ENCODE results near the gene EDN2. TPM values are rescaled to one million over a fixed set of nuclear protein-coding genes. Genes with fewer than 3 reads are reported as not detected.

The EDN2 gene
- total and polyA plus RNA-seq, 2 of the 8 experiments (the other 6 are each of a cell fraction or from before 2014, with no cell fraction given), result 0.32 to 0.39 TPM

DNA sequence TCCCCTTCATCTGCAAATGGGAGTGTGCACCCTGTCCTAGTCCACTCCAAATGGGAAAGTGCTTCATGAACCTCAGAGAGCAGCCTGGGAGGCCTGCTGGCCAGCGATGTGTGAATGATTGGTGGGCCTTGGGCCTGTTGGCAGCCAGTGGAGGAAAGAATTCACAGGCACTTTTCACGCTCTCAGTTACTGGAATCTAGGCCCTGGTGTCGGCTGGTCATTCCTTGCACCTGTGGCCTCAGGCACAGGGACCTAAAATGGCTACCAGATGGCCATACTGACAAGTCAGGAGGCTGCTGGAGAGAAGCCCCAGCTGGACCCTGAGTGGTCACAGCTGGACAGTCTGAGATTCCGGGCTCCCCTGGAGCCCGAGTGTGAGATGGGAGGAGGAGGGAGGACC is 18.4 kb upstream of the EDN2 start (continued):
- TF ChIP-seq PHF8 (conservative IDR thresholded peaks at IDR 0.05; ENCODE audit: low read depth, low read length) (no peak), POU5F1 (IDR thresholded peaks at IDR 0.05; ENCODE audit: low read depth, low read length) (no peak), HDAC6 (IDR thresholded peaks at IDR 0.05; ENCODE audit: low read depth, low read length) (no peak), CBX5 (IDR thresholded peaks at IDR 0.05; ENCODE audit: low read depth, low read length) (no peak)
- TF ChIP-seq, protein P1, sequence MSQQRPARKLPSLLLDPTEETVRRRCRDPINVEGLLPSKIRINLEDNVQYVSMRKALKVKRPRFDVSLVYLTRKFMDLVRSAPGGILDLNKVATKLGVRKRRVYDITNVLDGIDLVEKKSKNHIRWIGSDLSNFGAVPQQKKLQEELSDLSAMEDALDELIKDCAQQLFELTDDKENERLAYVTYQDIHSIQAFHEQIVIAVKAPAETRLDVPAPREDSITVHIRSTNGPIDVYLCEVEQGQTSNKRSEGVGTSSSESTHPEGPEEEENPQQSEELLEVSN (IDR thresholded peaks at IDR 0.05), result no peak
